Neural cell (in vitro differentiated cells): ENCODE results near the gene GATAD2A.

Experiments used
- CTCF ChIP-seq: fragments of 450-650 bp; IDR thresholded peaks from 2 replicates; pipeline ENCODE4 v1.5.1; 2014; ENCODE audit warnings: antibody characterized with exemption, mild to moderate bottlenecking, moderate library complexity; ENCODE audit not compliant: poor library complexity, severe bottlenecking
- EP300 ChIP-seq: fragments of 450-650 bp; conservative IDR thresholded peaks from 2 replicates; pipeline ENCODE4 v1.6.1; 2014; ENCODE audit warnings: antibody characterized with exemption, mild to moderate bottlenecking, moderate library complexity; ENCODE audit not compliant: poor library complexity, severe bottlenecking
- EZH2 ChIP-seq: fragments of 200-600, 300-800 bp; shearing (Covaris generic), sonication (generic); IDR thresholded peaks from 2 replicates; pipeline ENCODE4 v1.6.1; 2014; ENCODE audit warnings: antibody characterized with exemption, low read length, borderline replicate concordance, mild to moderate bottlenecking; ENCODE audit not compliant: insufficient read depth, poor library complexity, severe bottlenecking
- MXI1 ChIP-seq: fragments of 450-650 bp; conservative IDR thresholded peaks from 2 replicates; pipeline ENCODE4 v1.6.1; 2014; ENCODE audit warnings: antibody characterized with exemption, mild to moderate bottlenecking; ENCODE audit not compliant: poor library complexity, severe bottlenecking
- POLR2AphosphoS5 ChIP-seq: IDR thresholded peaks from 2 replicates; pipeline ENCODE4 v1.6.1; 2012
- RAD21 ChIP-seq: fragments of 450-650 bp; conservative IDR thresholded peaks from 2 replicates; pipeline ENCODE4 v1.6.1; 2014; ENCODE audit warnings: antibody characterized with exemption, mild to moderate bottlenecking, moderate library complexity
- REST ChIP-seq: IDR thresholded peaks from 2 replicates; pipeline ENCODE4 v1.6.1; 2012; ENCODE audit warnings: borderline replicate concordance
- SMC3 ChIP-seq: fragments of 450-650 bp; conservative IDR thresholded peaks from 2 replicates; pipeline ENCODE4 v1.6.1; 2014; ENCODE audit warnings: antibody characterized with exemption, mild to moderate bottlenecking, moderate library complexity; ENCODE audit not compliant: poor library complexity

GRCh38 chr19:19490214-19490968 is 84.9 kb downstream of the GATAD2A start:
- peak; percentile 94 for TF ChIP-seq CTCF
- TF ChIP-seq REST: no peak
- TF ChIP-seq EP300: no peak
- no peak for TF ChIP-seq EZH2
- no peak for TF ChIP-seq POLR2AphosphoS5
- peak; percentile 94 for TF ChIP-seq RAD21
- no peak for TF ChIP-seq MXI1
- peak; percentile 86 for TF ChIP-seq SMC3
